Middle frontal gyrus (tissue), 1 donor: ENCODE data around the gene NUDT15.
"Not testable (repeated sequence)": the region's sequence is repeated elsewhere in the genome, so short reads cannot be mapped to it uniquely, and the experiment has no call there.

ENCODE experiments used
- DNase-seq: peaks from one replicate; pipeline ENCODE4 v3.0.0-alpha.2; 2015; ENCODE audit warnings: low spot score; ENCODE audit errors: extremely low spot score

The NUDT15 gene

DNA sequence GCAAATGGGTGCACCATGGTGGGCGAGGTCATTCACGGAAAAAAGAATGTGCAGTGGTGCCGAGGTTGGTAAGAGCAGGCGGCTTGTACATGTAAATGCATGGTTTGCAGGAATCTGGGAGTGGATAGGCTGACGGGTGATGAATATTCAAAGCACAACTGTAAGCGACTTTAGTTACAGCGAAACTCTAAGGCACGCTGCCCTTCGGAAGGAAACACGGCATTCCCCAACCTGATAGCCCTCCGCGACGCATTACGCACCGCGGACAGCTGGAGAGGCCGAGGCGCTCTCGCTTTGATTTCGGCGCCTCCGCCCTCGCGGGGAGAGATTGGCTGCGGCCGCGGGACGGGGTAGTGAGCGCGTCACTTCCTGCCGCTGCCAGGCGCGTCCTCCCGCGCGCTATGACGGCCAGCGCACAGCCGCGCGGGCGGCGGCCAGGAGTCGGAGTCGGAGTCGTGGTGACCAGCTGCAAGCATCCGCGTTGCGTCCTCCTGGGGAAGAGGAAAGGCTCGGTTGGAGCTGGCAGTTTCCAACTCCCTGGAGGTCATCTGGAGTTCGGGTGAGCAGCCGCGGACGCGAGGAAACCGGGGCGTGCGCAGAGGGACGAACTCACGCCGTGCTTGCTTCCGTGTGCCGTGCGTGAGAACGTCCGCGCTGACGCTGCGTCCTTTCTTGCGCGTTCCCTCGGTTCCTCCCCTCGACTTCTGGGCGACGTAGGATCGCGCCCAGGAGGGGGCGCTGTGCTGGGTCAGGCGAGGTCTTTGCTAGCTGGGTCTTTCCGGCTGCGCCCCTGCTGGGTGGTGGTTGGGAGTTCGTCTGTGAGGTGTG is at the start of gene NUDT15:
Gene NUDT15, plus strand, starts transcription at position 381 of the 828 bp plus-strand sequence. Its CDS starts 21 bp downstream, at position 402.
- peak; percentile 95 for DNase-seq

DNA sequence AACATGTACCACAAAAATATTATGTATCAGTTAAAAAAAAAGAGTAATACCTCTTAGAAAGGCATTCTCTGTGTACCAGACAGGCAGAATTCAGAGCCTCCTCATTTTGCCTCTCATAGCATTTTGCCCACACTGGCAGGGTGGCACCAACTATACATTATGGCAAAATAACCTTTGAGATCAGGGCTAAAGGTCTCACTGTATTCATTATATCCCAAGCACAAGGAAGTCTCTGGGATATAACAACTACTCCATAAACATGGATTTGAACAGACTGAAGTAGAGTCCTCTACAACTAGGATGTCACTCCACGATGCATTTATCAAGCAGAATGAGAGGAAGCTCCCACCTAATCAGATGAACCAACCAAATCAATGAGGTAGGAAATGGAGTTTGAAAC is 47.1 kb upstream of the NUDT15 start:
- DNase-seq: no peak

DNA sequence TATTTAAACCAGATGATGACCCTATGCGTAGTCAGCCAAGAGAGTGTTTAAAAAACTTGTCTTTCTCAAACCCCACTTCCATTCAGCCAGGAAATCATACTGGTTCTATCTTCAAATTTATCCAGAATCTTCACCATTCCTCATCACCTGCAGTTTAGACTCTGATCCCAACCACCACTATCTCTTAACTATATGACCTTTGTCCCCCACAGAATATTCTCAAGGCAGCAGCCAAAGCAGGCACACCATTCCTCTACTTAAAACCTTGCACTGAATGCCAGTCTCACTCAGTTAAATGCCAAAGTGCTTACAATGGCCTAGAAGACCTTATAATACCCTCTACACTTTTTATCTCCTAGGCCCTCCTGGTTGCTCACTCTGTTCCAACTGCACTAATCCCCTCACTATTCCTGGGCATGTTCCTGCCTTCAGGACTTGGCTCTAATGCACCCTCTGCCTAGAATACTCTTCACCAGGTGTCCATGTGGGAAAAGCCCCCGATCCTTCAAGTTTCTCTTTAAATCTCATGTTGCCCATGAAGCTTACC is 46.5 kb upstream of the NUDT15 start:
- no peak for DNase-seq

DNA sequence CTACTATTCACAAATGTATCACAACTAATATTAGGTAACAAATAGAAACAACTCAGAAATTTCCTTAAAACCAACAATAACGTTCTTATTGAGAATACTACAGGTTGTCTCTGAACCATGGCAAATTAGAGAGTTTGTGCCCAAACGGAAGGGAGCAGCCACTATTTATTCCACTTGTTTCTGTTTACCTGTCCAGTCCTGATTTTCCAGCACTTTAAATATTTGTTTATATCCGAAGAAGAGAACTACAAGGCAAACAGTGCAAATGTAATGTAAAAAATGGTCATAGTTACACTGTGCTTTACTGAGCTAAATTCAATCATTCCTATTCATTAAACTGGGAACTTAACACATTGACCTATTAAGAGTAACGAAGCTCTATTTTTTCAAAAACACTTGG is 45.7 kb upstream of the NUDT15 start:
- no peak for DNase-seq

DNA sequence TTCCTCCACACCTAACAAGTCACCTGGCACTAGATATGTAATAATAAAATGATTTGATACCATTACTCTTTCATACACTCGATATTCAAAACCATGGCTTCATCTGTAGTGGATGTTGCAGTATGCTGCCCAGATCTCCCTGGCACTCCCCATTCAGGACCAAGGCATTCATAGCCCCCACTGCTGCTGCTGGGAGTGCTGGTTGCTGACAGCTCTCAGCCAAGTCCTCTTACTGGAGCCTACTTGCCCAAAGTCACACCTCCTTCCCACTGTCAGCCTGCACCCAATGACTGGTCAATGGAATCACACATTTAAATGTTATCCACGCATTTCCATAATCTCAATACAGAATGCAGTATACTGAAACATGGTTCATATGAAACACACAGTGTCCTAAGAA is 40.1 kb upstream of the NUDT15 start:
- no peak for DNase-seq

DNA sequence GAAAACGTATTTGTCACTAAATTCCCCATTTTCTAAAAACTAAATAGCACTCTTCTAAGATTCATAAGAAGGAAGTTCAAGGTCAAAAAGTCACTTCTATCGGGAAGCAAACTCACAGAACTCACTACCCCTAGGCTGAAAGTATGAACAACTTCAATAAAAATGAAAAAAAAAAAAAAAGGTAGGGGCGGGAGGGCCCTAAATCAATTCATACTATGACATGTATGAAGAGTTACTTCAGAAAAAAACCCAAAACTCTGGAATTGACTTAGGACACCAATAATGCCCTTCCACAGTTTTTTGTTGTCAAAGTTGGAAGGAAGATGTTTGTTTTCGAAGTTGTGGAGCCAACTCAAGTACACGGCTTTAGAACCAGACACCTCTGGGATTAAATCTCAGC is 37.6 kb upstream of the NUDT15 start:
- no peak for DNase-seq

DNA sequence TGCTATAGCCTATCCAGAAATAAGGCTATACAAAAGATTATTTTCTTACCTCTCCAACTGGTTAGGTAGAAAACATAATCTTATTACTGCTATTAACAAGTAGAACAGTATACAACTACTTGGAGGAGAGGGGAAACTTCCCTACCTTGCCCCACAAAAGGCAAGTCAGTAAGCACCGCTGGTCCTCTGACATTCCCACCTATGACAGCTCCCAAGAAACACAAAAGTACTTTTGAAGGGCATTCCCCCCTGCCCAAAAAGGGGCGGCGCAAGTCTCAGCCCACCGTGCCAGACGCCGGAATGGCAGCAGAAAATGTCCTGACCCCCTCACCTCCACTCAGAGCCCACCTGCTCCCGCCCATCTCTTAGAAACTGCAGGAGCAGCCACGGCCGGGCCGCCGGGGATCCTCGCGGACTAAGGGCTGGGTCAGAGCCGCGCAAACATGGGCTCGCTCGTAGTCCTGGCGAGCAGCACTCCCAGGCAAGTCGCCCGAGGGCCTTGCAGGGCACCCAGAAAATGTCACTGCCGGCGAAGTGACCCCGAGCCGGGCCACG is 36.9 kb upstream of the NUDT15 start:
- DNase-seq: no peak

DNA sequence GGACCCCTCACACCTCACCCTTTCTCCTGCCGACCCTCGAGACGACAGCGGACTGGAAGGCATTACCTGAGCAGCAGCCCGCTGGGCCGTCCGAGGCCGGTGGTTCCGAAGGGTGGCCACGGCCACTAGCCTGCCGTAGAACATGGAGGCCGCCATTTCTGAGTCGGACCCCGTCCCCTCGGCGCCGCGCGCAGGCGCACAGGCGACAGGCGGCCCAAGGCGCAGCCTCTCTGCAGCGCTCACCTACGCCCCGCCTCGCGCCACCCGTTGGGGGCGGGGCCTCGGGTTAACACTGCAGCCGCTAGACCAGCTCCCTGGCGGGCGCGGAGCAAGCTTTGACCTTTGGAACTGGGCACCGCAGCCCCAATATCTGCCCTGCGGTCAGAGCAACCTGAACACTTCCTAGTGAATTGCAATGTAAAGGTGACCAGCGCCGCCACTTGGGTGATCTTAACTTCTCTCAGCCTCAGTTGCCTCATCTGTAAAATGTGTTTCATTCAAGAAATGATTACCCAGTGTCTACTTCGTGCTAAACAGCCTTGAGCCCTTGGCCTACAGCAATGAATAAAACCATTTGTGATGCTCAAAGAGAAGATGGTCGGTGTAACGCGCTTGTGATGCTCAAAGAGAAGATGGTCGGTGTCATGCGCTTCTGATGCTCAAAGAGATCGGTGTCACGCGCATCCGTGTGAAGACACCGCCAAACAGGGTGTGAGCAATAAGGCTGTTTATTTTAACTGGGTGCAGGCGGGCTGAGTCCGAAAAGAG is 36.2 kb upstream of the NUDT15 start, which contains the start of gene SUCLA2:
Gene SUCLA2, minus strand, starts transcription at position 160 of the 768 bp plus-strand sequence. Its CDS starts 4 bp downstream, at position 156.
- peak; percentile 82 for DNase-seq

DNA sequence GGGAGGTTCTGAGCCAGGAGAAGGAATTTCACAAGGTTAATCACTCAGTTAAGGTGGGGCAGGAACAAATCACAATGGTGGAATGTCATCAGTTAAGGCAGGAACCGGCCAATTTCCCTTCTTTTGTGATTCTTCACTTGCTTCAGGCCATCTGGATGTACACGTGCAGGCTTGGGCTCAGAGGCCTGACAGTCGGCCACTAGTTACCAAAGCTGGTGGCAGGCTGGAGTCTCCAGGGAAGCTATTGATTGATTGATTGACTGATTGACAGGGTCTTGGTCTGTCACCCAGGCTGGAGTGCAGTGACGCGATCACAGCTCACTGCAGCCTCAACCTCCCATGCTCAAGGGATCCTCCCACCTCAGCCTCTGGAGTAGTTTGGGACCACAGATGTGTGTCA is 35.5 kb upstream of the NUDT15 start:
- not testable (repeated sequence) for DNase-seq

DNA sequence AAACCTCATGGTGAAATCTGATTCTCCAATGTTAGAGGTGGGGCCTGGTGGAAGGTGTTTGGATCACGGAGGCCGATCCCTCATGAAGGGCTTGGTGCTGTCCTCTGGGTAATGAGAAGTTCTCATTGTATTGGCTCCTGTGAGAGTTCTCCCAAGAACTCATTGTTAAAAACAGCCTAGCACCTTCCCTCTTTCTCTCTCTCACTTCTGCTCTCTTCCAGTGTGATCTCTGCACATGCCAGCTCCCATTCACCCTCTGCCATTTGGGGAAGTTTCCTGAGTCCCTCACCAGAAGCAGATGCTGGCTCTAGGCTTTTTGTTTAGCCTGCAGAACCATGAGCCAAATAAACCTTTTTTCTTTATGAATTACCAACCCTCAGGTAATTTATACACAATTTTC is 33.3 kb upstream of the NUDT15 start:
- no peak for DNase-seq

DNA sequence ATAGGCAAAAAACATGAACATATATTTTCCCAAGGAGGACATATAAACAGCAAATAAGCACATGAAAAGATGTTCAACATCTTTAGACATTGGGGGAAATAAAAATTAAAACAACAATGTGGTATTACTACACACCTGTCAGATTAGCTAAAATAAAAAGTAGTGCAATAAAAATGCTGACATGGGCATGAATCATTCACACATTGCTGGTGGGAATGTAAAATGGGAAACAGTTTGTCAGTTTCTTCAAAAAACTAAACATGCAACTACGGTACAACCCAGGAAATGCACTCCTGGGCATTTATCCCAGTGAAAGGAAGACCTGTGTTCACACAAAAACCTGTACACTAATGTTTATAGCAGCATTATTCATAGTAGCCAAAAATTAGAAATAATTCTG is 31.1 kb upstream of the NUDT15 start:
- no peak for DNase-seq

DNA sequence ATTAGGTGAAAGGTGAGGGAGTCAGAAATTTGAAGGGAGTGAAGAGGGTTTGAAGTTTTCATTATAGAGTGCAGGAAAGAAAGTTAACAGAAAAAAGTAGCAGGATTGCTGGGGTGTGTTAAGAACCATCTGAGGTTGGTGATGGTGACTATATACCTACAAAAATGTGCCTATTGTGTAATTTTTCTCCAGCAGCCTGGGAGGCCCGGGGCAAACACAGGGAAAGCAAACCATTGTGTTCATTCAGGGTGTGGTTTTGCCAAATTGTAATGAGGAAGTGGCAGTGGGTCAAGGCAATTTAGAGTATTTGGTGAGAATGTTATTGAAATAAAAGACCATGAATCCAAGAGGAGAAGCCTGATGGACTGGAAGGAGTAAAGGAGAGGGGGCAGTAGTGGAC is 28.2 kb upstream of the NUDT15 start:
- no peak for DNase-seq

DNA sequence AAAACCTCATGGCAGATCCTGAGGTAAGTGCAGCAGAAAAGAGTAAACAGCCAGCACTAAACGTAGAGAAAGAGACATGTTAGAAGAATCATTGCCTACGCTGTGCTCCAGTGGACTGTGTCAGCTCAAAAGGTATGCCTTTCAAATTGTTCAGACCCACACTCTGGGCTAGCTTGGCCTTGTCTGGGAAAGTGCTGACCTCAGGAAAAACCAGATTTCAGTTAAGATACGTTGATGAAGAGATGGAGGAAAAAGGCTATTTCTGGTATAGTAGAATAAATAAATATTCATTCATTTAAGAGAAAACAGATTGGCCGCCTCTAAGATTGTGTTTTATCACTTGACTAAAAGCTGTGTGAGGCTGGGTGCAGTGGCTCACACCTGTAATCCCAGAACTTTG is 26.8 kb upstream of the NUDT15 start:
- DNase-seq: no peak

DNA sequence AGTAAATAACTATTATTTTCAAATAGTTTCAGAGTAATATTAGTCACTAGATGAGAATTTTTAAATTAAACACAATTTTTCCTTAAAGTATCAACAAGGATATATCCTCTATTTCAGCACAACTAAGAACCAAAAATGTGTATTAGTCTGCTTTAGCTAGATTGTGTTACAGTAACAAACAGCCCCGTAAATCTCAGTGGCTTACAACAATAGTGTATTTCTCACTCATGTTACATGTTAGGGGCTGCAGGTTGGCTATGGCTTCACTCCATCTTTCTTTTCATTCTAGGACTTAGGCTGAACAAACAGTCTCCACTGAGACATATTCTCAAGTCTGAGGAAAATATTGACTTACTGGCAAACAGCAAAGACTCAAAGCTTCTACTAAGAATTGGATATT is 24.9 kb upstream of the NUDT15 start:
- DNase-seq: no peak

DNA sequence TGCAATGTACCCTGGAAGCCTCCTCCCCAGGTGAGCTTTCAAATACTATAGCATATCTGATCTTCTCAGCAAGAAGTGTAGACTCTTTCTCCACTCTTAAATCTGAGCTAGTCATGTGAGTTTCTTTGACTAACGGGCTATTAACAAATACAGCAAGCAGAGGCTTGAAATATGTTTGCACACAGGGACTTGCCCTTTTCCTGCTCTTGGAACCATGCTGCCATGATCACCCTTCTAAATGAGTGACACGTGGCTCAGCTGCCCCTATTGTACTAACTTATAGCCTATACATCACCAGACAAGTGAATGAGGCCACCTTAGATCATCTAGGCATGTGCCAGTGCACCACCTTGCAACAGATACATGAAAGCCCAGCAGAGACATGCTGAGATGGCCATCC is 23.2 kb upstream of the NUDT15 start:
- no peak for DNase-seq

DNA sequence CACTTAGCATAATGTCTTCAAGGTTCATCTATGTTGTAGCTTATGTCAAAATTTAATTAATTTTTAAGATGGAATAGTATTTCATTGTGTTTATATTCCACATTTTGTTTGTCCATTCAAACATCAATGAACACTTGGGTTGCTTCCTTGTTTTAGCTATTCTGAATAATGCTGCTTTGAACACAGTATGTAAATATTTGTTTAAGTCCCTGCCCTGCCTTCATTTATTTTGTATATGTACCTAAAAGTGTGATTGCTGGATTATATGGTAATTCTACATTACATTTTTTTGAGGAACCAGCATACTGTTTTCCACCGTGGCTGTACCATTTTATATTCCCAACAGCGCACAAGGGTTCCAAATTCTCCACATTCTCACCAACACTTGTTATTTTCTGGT is 18.9 kb upstream of the NUDT15 start:
- DNase-seq: no peak

DNA sequence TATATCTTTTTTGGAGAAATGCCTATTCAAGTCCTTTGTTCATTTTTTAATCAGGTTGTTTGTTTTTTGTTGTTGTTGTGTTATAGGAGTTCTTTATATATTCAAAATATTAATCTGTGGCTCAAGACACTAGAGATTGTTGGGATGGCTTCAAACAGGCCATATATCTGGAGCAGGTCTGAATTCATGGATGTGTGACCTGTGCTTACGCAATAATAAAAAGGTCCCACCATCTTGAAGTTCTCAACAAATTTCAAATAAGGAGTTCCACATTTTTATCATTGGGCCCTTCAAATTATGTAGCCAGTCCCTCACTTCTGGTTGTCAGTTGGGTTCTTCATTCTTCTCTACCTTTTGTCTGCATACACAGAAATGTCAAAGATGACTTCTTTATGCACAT is 17.7 kb upstream of the NUDT15 start:
- no peak for DNase-seq

DNA sequence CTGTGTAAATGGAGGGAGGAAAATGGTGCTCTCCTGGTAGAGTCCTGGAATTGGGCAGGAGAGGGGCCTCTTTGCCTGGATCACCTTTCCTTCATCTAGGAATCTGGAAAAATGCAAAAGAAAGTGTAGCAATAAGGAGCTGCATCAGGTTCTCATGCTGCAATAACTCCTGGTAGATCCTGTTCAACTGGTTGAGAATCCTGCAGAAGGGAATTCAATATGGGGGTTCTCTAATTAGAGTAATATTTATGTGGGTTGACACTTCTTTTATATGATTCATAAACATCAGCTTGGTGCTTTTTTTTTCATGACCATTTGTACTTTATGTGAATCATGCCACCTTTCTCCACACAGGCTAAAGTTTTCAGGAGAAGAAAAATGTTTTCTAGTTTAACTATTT is 9.5 kb upstream of the NUDT15 start:
- no peak for DNase-seq

DNA sequence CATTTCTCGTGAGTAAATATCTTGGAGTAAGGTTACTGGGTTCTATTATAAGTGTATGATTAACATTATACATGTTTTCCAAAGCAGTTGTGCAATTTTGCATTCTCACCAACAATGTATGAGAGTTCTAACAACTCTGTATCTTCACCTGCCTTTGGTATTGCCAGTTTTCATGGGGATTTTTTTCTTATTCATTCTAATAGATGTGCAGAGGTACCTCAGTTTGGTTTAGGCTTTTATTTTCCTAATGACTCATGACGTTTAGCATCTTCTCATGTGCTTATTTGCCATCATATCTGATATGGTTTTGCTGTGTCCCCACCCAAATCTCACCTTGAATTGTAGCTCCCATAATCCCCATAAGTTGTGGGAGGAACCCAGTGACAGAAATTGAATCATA is 7.7 kb upstream of the NUDT15 start:
- DNase-seq: no peak

DNA sequence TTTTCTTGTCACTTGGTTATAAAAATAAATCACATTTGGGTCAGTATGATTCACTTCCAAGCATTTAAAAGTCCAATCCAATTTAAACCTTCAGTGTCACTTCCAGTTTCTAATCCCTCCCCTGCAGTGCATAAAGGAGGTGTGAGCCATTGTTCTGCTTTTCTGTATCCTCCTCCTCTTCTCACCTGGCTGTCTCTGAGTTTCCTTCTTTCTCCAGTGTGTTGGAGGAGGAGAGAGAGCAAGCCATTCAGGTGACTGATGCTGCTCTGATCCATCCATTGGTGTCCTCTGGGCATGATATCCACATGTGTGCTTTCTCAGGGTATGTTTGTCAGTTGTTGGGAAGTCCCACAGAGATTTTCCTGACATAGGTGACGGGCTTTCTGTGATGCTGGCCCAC is 1.2 kb downstream of the NUDT15 start:
- DNase-seq: no peak

DNA sequence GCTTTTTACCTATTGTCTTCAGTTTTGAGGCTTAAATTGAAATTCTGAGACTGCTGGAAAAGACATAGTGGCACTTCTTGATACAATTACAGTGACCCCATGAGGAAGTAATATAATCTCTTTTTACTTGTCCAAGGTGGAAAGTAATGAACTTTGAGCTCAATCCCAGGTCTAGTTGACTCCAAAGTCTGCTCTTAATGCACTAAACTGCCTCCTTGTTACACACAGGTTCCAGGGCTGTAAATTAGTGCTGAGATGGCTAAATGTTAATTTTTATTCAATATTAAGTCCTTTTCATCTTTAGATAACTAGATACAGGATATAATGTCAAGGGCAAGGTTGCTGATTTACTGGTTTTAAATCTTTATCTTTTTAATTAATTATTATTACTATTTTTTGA is 2.5 kb downstream of the NUDT15 start:
- no peak for DNase-seq

DNA sequence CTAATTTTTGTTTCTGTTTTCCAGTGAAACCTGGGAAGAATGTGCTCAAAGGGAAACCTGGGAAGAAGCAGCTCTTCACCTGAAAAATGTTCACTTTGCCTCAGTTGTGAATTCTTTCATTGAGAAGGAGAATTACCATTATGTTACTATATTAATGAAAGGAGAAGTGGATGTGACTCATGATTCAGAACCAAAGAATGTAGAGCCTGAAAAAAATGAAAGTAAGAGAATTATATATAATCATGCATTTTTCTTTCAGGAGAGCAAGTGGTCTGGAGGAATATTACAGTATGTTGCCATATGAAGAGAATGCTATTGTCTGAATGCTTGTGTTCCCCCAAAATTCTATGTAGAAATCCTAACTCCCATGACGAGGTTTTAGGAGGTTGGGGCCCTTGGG is 3.4 kb downstream of the NUDT15 start:
- no peak for DNase-seq
